HG03280 (cell line): ENCODE results near the gene PRTFDC1.

Experiments
- ATAC-seq: cut with Tn5 transposase; IDR thresholded peaks from one replicate; pipeline ENCODE4 v1.9.1; 2021; ENCODE audit warnings: mild to moderate bottlenecking, moderate library complexity; ENCODE audit not compliant: unreplicated experiment

The PRTFDC1 gene

DNA sequence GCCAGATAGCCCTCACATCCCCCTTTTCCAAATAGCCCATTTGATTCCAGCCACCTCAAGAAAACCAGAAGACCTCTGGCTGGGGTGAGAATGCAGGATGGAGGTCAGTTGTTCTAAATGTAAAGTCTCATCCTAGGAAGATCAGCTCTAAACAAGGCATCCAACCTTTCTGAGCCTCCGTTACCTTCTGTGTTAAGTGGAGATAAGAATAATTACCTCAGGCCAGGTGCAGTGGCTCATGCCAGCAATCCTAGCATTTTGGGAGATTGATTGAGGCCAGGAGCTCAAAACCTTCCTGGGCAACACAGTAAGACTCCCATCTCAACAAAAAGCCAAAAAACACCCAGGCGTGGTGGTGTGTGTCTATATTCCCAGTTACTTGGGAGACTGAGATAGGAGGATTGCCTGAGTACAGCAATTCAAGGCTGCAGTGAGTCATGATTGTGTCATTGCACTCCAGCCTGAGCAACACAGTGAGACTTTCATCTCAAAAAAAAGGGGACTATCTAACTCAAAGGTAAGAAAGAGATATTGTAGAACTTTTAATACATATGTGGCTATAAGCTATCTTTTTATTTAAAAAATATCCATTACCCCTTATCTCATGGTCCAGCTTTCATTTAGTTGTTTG, 43.5 kb downstream of the PRTFDC1 start:
- no peak for ATAC-seq

DNA sequence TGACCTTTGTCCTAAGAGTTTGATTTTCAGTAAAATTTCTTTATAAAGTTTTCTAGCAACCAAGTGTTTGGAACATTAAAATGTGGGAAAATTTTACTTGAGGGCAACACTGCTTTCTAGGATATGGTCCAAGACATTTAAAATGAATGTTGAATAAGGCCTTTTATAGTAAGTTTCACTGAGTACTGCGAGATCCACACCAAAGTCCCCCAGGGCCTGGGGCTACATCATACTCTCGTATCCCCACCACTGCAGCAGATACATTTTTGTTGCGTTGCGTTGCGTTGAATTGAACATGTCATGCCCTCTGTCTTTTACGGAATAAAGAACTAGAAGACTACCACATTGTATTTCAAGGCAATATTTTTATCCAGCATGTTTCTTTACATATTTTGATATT, 44.5 kb downstream of the PRTFDC1 start:
- ATAC-seq: no peak

DNA sequence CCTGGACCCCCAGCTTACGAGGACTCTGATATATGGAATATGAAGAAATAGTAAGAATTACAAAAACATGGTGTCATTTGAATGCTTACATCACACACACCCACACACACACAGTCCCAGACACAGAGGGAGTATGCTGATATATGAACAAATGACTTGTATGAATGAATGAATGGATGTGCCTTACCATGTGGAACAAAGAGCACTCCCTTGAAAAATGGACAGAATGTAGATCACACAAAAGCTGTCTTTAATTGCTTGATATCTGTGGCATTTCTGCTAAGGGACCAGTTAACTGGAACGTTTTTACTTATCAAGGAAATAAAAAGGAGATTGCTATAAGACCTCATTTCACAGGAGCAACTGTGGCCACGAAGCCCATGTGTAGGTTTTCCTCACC, 46.0 kb downstream of the PRTFDC1 start:
- ATAC-seq: no peak

DNA sequence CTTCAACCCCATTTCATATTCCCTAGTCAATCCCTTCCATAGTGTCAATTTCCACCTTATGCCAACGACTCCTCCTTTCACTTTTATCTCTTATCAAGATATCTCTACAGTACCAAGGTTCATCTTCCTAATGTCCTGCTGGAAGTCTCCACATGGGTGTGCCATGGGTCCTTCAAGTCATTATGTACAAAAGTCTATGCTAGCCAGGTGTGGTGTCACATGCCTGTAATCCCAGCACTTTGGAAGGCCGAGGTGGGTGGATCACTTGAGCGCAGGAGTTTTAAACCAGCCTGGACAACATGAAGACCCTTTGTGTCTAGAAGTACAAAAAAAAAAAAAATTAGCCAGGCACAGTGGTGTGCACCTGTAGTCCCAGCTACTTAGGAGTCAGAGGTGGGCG, 47.6 kb downstream of the PRTFDC1 start:
- ATAC-seq: no peak

DNA sequence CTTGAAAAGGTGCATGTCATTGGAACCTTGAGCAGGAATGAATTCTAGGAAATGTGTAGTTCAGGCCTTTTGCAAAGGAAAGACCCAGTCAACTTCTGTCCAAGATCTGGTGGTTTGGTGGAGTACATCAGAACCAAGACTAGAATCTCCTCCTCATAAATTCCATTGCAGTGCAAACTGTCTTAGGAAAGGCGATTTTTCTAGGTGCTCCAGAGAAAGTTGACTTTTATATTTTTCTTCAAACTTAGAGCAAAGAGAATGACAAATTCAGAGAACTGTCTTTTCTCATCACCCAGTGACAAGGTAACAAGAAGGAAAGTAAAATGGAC, 50.0 kb downstream of the PRTFDC1 start:
- no peak for ATAC-seq

DNA sequence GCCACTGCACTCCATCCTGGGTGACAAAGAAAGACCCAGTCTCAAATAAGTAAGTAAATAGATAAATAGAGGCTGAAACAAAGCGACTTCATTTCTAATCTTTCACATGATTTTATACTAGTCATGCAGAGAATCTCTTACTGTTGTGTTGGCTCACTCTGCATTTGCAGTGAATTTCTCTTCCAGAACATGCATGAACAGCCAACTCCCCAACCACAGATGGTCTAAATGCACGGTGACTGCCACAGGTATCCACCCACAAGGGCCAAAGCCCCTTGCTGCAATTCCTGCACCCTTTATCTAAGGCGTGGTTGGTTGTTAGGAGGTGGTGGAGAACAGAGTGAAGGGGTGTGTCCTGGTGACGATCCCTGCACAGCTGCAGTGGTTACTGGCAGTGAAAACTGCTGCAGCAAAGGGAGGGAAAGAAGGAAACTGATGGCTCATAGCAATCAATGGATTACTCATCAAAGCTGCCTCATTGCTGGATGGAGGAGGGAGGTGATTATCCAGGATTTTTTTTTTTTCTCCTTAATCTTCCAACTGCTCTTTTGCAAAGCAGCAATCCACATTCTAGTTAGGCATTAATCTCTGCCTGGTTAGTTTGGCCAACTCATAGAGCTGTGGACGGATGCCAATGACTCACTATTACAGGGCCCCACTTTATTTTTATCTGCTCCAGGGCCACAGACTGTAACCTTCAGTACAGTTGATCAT, 50.6 kb downstream of the PRTFDC1 start:
- ATAC-seq: no peak

DNA sequence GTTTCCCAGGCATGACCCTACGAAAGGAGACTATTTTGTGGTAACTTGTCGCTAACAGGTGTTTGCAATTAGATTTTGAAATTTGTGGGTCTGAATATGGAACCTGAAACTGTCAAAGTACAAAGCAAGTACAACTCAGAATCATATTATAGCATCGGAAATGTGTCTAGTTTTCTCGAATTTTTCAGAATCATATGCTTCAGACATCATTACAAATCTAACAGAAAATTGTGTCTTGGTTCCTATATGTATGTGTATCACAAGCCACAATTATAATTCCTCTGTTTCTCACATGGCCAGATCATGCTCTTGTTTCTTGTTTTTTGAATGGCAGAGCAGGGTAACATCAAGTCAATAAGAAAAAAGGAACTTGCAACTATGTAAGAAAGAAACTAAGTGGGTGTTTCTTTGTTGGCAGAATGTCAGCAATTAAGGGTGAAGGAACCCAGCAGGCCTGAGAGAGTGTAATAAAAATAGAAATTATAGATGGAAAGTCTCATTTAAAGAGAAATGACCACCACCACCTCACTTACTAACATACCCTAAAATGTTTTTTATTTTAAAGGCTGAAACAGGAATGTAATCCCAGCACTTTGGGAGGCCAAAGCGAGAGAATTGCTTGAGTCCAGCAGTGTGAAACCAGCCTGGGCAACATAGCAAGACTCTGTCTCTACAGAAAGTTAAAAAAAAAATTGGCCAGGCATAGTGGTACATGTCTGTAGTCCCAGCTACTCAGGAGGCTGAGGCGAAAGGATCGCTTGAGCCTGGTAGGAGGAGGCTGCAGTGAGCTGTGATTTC, 51.3 kb downstream of the PRTFDC1 start:
- peak; percentile 79 for ATAC-seq

DNA sequence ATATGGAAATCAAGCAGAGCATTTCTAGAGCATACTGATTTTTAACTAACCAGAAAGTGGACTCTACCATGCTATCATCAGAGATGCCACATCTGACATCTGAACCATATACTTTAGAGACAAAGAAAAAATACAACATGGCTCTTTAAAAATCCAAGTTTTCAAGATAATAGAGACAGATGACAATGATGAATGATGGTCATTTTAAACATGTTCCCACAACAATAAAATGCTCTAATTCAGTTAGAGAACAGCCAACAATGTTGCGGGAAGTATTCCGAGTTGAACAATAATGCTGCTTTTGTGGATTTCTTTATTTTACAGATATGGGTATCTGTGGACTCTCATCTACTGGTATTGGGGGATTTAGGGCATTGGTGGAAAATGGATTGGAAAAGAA, 52.8 kb downstream of the PRTFDC1 start:
- no peak for ATAC-seq

DNA sequence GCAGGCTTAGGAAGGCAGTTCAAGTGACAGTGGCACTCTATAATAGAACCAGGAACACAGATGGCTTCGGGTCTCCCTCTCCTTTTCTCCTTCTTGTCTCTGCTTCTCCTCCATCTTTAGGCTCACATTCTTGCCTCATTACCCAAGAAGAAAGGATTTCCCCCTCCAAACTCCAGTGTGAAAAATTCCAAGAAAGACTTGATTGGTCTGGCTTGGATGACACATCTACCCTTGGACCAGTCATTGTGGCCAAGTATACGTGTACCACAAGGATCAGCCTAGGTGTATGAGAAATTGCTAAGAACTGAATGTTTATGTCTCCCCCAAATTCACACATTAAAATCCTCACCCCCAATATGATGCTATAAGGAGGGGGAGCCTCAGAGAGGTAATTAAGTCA, 53.9 kb downstream of the PRTFDC1 start:
- no peak for ATAC-seq

DNA sequence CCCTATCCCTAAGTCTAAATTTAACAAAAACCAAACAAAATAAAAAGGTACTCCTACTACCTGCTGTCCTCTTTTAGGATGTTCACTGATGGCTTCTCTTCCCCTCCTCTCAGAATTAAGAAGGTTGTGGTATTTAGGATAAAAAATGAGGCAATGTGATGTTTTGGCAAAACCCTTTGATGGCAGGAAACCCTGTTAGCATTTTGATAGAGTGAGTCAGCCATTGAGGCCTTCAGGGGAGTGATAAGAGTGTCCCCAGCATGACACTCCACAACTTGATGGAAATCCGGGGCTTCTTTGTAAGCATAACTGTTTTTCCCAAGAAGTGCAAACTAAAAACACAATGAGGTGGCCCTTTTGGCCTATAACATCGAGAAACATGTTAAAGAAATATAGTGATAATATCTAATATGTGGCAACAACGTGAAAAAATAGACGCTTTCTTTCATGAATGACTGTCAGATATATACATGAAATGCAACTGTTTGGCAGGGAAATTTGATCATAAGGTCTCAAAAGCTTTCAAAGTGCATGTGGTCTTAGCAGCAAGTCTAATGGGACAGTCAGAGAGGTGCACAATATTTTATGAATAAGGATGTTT, 55.0 kb downstream of the PRTFDC1 start:
- no peak for ATAC-seq

DNA sequence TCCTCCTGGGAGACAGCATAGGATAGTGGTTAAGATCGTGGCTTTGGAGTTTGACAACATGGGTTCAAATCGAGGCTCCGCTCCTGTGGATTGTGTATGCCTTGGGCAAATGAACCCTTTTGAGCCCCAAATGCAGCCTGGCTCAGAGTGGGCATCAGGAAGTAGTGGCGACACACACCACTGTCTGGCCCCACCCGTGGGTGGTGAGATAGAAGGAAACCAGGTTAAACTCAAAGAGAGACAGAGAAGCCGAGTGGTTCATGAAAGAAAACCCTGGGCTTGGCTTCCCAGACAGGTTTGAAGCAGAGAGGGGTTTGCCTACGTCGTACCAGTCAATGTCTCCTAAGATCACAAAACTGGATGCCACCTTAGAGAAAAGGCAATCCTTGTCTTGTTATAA, 57.7 kb downstream of the PRTFDC1 start:
- no peak for ATAC-seq

DNA sequence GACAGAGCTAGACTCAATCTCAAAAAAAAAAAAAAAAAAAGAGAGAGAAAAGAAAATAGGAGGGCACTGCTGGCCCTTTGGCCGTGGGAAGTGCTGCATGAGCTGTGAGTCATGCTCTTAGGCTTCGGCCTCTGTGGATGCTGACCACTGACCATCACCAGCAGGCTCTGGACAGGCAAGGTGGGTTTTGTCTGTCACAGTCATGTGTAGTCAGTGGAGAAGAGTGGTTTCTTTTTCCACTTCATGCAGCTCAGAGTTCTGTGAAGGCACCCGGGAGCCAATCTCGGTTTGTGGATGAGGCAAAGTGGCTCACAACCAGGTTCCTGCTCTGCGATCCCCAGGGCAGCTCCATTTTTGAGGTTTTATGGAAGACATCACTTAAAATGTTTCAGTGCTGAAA, 58.1 kb downstream of the PRTFDC1 start:
- ATAC-seq: no peak

DNA sequence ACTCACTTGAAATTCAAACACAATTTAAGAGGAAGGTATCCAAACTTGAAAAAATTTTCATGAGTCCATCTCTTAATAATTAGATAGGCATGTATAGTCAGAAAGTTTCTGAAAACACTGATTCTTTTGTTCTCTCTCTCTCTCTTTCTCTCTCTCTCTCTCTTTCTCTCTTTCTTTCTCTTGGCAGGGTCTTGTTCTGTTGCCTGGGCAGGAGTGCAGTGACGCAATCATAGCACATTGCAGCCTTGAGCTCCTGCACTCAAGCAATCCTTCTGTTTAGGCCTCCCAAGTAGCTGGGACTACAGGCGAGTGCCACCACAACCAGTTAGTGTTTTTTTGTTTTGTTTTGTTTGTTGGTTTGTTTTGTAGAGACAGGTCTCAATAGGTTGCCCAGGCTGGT, 59.3 kb downstream of the PRTFDC1 start:
- ATAC-seq: no peak

DNA sequence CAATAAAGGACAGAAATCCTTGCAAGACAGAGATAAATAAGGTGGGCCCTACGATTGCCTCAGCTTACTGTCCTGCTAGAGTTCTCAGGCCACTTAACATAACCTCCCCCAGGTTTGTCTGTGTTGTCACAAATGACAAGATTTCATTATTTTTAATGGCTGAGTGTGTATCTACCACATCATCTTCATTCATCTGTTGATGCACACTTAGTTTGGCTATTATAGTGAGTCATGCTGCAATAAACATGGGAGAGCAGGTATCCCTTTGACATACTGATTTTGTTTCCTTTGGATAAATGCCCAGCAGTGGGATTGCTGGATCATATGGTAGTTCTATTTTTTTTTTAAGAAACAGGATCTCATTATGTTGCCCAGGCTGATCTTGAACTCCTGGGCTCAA, 60.6 kb downstream of the PRTFDC1 start:
- no peak for ATAC-seq

DNA sequence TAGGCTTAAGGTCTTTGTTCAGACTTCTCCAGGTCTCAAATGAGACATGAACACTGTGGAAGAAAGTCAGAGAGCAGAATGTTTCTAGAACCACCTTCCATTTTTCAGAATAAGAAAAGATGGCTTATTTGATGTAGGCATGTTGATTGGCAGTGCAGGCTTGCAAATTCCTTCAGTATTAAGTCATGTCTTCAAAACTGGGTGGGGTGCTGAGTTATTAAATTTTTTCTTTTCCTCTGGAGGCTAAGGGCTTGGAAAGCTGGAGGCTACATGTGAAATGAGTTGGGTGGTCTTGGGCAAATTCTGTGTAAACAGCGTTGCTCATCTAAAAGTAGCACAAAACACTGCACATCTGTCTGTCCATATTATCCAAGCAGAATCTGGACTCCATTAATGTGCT, 62.8 kb downstream of the PRTFDC1 start:
- no peak for ATAC-seq

DNA sequence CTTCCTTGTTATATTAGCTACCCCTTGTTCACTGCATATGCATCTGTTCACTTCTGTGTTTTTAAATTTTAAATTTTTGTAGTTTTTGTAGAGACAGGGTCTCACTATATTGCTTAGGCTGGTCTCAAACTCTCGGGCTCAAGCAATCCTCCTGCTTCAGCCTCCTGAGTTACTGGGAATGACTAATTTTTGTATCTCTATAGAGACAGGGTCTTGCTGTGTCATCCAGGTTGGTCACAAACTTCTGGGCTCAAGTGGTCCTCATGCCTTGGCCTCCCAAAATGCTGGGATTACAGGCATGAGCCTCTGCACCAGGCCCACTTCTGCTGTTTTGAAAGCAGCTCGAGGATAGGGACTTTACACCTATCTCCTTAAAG, 64.6 kb downstream of the PRTFDC1 start:
- no peak for ATAC-seq

DNA sequence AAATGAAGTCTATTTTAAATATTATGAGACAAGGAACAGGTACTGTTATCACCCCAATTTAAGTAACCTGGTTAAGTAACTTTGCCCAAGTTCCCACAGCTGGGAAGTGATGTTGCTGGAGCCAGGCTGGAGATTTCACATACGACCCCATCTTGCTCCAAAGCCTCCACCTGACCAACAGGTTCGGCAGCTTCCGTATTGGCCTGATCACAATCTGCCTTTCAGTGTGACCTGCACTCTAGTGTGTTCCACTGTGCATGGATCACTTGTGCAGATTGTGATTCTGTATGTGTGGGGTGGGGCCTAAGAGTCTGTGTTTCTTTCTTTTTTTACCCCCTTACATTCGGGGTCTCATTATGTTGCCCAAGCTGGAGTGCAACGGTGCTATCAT, 66.1 kb downstream of the PRTFDC1 start:
- ATAC-seq: no peak

DNA sequence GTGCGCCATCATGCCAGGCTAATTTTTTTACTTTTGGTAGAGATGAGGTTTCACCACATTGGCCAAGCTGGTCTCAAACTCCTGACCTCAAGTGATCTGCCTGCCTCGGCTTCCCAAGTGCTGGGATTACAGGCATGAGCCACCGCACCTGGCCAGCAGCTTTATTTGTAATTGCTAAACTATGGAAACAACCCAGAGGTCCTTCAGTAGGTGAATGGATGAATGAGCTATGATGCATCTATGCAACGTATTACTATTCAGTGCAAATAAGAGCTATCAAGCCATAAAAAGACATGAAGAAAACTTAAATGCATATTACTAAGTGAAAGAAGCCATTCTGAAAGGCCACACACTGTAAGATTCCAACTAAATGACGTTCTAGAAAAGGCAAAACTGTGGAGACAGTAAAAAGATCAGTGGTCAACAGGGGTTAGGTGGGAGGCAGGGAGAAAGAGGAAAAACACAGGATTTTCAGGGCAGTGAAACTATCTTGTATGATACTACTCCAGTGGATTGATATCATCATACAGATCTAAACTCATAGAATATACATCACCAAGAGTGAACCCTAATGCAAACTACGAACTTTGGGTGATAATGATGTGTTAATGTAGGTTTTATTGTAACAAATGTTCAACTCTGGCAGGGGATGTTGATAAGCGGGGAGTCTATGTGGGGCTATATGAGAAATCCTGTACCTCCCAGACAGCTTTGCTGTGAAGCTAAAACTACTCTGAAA, 66.7 kb downstream of the PRTFDC1 start:
- no peak for ATAC-seq

DNA sequence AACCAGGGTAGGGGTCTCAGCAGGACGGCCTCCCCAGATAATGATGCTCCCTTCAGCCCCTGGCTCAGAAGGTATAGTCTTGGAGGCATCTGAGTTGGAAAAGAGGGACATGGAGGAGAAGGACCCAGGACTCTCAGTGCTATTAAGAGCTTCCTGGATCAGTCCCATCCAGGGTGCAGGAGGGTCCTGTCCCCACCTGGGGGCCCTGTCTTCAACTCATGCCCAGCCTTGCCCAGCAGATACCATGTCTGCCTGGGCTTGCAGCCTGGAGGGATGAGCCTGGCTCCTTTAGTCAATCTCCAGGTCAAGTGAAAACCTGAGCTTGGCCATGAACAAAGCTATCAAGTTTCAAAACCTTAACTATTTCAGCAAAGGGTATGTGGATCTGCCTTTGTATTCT, 67.6 kb downstream of the PRTFDC1 start:
- ATAC-seq: no peak

DNA sequence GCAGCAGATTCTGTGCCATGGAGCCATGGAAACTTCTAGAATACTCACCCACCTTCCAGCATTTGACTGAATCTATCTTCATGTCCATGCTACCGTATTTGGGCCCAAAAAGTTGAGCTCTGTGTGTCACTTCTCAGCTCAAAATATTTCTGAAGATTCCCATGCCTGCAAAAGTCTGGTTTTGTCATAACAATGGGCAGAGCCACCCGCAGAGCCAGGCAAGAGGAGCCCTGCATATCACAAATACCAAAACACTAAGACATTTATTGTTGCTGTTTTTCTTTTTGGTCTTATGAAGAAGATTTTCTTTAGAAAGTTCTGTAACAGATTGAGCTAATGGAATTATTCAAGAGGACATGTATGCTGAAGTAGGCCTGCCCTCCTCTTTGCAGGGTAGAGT, 68.1 kb downstream of the PRTFDC1 start:
- no peak for ATAC-seq

DNA sequence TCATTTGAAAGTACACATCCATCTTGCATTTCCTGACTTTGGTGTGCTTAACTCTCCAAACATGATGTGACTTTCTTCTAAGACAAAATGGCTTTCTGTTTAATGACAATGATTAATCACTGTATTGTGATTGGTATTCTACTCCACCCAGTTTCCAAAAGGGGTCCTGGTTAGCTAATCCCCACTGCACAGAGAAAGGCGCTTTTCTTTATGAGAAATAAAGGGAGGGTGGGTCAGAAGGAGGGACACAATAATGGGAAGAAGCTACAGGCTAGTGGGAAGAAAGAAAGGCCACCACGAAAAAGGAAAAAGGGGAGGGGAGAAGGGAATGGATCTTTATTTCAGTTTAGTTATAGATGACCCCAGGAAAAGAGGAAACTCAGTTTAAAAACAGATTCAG, 69.2 kb downstream of the PRTFDC1 start:
- no peak for ATAC-seq
